ENCODE results near the gene RAB3A.

The RAB3A gene

DNA sequence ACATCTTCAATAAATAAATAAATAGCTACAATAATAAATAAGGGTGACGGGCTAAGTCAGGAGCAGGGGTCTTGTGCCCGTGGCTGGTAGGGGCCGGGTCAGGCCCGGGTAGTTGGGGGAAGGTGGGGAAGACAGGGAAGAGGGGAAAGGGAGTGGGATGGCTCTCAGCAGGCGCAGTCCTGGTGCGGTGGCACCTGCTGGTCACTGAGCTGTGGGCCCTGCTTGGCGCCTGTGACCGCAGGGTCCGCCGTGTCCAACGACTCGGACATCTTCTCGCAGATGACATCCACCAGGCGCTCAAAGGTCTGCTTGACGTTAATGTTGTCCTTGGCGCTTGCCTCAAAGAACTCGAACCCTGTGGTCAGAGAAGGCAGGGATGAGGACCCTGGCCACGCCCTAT lies 6.5 kb downstream of the RAB3A start:
- no peak for DNase-seq (ENCODE audit: low spot score)

DNA sequence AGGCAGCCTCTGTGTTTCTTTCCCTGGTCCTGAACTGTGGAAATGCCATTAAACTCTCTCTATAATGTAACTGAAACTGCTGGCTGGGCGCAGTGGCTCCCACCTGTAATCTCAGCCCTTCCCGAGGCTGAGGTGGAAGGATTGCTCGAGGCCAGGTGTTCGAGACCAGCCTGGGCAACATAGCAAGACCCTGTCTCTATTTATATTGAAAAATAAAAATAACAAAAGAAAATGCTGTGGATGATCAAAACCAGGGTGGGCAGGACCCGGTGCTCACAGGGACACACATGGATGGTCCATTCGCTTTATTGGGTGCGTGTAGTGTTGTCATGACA lies 7.4 kb downstream of the RAB3A start:
- no peak for DNase-seq (ENCODE audit: low spot score)

DNA sequence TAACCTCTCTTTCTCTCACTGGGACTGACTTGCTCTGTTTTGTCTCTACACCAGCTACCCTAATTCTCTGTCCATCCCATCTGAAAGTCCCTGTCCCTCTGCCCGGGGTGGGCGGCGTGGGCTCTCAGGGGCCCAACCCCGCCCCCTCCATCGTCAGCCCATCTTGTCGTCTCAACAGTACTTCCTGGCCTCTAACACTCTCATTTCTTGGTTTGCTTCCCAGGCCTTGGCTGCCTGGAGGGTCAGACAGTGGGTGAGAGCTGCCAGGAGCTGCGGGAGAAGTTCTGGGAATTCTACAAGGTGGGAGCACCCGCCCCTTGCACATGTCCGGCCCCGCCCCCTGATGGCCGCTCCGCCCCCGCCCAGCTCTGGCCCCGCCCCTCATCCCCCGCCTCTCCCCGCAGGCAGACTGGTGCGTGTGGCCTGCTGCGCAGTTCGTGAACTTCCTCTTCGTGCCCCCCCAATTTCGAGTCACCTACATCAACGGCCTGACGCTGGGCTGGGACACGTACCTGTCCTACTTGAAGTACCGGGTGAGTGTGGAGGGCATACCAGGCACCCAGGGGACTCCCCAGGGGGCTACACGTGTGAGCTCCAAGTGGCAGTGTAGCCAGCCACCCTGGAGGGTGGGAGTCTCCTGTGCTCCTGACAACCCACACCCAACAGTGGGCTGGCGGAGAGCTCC lies 9.1 kb downstream of the RAB3A start:
- no peak for DNase-seq (ENCODE audit: low spot score)

DNA sequence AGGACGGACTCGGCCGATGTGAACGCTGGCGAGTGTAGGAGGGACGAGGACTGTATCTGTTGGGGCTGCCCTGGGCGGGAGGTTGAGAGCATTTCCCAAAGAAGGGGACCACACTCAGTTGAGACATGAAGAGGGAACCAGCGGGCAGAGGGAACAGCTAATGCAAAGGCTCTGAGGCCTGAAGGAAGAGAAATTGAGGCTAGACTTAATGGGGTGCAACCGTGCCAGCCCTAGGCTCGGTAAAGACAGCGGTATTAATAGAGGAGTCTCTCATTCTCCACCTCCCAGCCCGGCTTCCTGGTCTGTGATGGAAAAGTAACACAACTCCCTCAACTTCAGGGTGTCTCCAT lies 9.7 kb downstream of the RAB3A start:
- DNase-seq (ENCODE audit: low spot score) = no peak

DNA sequence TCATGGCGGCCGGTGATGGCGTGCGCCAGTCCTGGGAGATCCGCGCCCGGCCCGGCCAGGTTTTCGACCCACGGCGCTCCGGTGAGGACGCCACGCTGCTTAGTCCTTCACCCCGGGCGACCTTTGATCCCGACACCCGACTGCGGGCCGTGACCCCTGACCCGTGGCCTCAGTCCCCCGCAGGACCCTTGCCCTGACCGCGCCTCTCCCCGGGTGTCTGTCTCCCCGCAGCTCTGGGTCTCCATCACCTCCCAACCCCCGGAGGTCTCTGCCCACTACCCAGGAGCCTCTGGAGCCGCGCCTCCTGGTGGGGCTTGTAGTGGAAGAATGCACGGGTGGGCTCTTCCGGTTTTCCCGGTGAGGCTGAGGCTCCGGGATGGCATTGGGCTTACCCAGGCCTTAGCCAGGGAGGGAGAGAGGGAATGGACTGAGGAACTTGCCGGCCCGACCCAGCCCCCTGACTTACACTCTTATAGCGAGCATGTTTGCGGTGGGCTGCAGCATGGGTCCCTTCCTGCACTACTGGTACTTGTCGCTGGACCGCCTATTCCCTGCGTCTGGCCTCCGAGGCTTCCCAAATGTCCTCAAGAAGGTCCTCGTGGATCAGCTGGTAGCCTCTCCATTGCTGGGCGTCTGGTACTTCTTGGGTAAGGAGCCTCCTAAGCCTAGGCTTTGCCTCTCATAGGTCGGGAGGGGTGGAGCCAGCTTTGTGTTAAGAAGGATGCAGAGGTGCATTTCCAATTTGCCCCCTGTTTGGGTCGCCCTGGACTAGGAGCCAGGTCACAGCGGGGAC lies 10.3 kb downstream of the RAB3A start:
- DNase-seq (ENCODE audit: low spot score) = no peak

DNA sequence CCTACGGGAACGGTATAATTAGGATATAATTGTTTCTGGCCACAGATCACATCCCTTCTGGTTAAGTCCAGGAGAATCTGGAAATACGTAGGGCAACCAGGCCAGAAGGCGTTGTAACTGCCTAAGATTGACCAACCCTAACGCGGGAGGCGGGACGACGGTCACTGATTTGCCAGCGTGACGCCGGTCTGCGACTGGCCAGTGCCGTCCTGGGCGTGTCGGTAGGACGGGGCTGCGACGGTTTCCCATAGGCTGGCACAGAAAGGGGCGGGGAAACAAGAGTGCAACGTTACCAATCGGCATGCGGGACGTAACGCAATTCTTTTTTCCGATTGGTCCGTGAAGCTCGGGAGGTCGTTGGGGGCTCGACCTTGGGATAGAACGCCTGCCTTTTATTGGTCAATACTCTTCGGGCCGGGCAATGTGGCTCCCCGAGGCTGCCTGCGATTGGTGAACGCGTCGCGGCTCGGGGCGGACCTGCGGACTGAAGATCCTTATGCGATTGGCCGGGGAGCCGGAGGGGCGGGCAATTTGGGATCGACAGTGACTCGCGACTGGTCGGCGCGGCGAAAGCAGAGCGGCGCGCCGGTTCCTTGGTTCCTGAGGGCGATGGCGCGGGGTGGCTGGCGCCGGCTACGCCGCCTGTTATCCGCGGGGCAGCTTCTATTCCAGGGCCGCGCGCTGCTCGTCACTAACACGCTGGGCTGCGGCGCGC lies 11.0 kb downstream of the RAB3A start, which contains the start of gene MPV17L2:
TSS of gene MPV17L2 (plus strand) at position 546 of the 715 bp plus-strand sequence. CDS start at position 610, 64 bp downstream.
- peak; percentile 100 for DNase-seq (ENCODE audit: low spot score)

DNA sequence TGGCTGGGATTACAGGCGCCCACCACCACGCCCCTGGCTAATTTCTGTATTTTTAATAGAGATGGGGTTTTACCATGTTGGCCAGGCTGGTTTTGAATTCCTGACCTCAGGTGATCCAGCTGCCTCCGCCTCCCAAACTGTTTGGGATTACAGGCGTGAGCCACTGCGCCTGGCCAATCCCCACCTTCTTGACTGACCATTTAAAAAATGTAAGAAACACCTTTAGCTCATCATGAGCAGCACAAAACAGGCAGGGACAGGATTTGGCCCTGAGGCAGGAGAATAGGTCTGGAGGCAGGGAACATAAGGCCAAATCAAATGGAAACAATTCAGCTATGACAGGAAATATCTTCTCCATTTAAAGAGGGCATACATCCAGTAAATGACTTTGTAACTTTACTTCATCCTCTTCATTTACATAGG lies 12.2 kb downstream of the RAB3A start:
- DNase-seq (ENCODE audit: low spot score) = no peak

DNA sequence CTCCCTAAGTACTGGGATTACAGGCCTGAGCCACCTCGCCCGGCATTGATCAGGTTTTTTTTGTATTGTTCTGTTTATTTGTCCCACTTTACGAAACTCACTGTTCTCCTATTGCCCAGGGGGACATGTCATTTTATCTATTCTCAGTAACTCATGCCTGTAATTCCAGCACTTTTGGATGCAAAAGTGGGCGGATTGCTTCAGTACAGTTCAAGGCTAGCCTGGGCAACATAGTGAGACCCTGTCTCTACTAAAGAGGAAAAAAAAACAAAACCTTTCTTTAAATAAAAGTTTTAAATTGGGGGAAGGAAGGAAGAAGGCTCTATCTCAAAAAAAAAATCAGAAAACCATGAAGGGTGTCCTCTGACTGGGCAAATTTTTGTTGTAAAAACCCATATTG lies 13.6 kb downstream of the RAB3A start:
- no peak for DNase-seq (ENCODE audit: low spot score)

DNA sequence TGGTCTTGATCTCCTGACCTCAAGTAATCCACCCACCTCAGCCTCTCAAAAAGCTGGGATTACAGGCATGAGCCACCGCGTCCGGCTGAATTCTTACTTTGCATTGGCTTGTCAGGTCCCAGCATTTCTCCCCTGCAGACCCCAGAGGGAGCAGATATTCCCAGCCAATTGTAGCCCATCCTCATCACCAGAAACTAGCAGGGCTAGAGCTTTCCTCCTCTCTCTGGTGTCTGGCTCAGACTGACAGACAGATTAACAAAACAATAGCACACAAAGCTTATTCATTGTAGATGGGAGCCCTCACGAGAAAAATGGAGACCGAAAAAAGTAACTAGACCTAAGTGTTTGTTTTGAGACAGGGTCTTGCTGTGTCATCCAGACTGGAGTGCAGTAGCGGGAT lies 18.3 kb downstream of the RAB3A start:
- no peak for DNase-seq (ENCODE audit: low spot score)

DNA sequence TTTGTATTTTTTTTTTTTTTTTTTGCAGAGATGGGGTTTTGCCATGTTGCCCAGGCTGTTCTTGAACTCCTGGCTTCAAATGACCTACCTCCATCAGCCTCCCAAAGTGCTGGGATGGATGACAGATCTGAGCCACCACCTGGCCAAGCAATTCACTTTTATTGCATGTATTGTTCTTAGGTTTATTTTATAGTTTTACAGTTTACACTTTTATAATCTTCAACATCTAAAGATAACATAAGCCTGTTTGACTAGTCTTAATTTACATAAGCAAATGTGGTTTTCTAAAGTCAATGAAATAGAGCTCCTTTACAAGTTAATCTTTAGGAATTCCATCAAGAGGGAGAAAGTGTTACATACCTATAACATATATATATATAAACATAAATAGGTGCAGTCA lies 20.3 kb downstream of the RAB3A start:
- DNase-seq (ENCODE audit: low spot score) = no peak

DNA sequence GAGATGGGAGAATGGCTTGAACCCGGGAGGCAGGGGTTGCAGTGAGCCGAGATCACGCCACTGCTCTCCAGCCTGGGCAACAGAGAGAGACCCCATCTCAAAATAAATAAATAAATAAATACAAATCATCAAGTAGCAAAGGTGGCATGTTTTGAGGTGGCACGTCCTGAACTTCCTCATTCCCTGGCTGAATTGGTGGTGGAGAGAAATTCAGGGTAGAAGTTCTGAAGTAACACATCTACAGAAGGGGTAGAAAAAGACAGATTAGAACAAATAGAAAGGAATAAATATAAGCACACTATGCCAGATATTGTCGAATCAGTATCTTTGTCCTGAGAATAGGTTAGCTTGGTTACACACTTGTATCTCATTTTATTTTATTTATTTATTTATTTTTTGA lies 23.9 kb downstream of the RAB3A start:
- DNase-seq (ENCODE audit: low spot score) = no peak

DNA sequence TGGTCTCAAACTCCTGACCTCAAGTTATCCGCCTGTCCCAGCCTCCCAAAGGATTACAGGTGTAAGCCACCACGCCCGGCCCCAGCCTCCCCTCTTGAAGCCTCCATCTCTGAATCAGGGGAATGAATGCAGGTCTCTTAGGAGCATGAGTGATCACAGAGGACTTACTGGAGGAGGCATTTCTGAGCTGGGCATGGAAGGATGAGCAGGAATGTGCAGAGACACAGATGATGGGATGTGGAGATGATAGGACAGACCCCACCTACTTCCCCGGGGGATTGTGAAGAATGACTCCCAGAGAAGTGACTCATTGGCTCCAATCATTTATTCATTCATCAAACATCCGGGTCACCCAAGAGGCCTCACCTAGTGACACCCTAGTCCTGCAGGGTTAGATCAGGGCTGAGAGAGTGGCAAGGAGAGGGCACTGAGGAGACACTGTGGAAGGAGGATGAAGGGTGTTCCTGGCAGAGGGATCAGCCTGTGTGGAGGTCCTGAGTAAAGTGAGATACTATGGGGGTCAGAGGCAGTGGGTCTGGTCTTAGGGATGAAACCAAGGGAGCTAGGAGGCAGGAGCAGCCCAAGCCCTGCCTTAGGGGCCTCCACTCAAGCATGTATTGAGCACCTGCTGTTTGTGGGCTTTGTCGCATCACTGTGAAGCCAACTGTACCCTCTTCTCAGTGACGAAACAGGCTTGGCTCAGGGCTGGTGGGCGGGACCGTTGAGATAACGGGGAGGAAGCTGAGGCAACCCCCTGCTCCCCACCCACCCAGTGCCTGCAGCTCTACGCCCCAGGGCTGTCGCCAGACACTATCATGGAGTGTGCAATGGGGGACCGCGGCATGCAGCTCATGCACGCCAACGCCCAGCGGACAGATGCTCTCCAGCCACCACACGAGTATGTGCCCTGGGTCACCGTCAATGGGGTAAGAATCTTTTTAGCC lies 27.2 kb downstream of the RAB3A start:
- no peak for DNase-seq (ENCODE audit: low spot score)

DNA sequence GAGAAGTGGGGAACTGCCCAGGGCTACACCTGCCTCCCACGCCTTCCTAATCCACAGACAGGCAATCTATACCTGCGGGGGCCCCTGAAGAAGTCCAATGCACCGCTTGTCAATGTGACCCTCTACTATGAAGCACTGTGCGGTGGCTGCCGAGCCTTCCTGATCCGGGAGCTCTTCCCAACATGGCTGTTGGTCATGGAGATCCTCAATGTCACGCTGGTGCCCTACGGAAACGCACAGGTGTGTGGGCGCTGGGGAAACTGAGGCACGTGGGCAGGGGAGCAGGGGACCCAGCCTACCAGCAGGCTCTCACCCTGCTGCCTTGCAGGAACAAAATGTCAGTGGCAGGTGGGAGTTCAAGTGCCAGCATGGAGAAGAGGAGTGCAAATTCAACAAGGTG lies 28.9 kb downstream of the RAB3A start:
- no peak for DNase-seq (ENCODE audit: low spot score)

DNA sequence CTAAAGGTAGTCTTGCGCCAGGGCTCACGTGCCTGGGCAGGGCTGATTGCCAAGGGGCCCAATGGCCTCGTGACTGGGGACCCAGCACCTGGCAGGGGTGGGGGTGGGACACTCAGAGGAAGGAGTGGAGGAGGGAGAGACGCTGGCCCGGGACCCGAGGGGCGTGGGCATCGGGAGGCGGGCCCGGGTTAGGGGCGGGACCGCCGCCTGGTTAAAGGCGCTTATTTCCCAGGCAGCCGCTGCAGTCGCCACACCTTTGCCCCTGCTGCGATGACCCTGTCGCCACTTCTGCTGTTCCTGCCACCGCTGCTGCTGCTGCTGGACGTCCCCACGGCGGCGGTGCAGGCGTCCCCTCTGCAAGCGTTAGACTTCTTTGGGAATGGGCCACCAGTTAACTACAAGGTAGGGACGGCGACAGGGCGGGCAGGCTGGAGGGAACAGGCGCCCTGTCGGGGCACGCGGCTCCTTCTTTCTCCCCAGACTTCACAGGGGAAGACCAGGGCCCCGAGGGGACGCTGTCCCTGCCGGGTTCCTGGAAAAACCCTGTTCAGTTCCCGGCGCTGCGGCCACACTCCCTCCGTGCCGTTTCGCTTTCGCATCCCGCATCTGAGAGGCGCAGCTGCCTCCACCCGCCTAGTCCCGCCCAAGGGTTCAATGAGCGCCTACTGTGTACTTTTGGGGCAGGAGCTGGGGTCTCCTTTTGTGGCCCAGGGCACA lies 30.1 kb downstream of the RAB3A start, which contains the start of gene IFI30:
TSS of gene IFI30 (plus strand) at position 242 of the 717 bp plus-strand sequence. CDS start at position 271, 29 bp downstream.
- DNase-seq (ENCODE audit: low spot score) = peak; percentile 59

DNA sequence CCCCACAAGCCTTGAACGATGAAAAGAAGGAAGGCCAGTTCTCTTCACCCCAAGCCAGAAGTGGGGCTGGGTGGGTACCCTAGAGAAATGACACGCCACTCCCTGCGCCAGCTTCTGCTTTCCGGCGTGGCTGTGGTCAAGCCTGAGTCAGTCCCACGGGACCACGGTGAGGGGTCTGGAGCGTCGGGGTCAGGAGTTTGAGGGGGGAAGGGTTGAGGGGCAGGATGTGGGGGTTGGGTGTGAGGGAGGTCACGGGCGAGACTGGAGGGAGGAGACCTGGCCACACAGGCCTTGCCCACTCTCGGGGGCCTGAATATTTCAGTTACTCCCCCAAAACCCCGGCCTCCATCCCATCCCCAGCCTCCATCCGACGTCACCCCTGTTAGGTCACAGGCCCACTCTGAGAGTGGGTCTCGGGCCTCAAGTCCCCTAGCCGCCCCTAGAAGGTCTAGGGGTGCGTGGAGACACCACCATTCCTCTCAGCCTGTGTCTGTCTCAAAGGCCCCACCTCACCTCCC lies 30.7 kb downstream of the RAB3A start:
- peak; percentile 19 for DNase-seq (ENCODE audit: low spot score)

DNA sequence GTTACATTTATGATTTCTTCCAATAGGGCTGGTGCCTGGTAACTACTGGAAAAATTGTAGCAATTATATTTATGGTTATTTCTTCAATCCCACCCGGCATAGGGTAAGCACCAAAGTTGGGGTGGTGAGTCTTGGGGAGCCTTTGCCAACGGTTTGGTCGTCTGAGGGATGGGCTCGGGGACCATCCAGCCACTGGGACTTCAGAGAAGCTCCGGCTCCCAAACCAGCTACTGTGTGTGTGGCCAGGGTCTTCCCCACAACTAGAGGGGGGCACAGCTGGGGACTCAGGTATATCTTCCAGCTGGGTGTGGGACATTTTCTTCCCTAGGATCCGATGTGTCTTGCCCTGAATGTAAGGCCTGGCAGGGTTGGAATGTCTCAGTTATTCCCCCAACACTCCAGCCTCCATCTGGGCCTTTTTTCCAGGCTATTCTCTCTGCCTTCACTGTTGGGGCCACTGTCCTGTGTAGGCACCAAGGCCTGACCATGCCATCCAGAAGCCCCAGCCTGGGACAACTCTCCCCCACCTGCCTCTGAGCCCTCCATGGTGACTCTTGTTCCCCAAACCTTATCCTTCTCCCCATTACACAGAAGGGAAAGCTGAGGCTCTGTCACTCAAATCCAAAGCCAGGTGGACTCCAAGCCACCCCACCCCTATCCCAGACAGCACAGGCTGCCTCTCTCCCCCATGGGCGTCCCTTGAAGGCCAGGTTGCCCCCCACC lies 31.4 kb downstream of the RAB3A start:
- no peak for DNase-seq (ENCODE audit: low spot score)

DNA sequence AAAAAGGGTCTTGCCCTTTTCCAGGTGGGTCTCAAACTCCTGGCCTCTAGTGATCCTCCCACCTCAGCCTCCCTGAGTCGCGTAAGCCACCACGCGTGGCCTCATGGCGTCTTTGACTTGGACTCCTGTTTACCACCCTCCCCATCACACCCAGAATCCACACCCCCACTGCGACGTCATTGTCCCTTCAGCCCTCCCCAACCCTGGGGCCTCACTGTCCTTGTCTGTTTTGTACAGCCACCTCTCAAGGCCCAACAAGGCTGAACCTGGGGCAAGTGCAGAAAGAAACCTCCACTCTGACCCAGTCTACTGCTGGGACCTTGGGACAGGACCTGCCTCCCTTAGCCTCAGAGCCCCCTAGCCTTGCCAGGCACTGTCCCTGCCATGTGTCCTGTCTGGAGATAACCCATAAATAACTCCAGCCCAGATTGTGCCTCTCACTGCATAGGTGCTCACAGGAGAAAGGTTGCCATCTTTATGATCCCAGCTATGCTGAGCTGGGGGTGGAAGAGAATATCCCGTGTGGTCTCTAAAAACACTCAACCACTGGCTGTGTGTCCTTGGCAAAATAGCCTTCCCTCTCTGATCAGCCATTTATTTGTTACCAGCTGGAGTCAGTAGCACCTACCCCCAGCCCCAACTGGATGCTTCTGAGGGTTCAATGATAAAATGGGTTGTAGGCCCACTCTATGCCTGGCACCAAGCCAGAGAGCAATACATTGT lies 32.1 kb downstream of the RAB3A start:
- DNase-seq (ENCODE audit: low spot score) = no peak

DNA sequence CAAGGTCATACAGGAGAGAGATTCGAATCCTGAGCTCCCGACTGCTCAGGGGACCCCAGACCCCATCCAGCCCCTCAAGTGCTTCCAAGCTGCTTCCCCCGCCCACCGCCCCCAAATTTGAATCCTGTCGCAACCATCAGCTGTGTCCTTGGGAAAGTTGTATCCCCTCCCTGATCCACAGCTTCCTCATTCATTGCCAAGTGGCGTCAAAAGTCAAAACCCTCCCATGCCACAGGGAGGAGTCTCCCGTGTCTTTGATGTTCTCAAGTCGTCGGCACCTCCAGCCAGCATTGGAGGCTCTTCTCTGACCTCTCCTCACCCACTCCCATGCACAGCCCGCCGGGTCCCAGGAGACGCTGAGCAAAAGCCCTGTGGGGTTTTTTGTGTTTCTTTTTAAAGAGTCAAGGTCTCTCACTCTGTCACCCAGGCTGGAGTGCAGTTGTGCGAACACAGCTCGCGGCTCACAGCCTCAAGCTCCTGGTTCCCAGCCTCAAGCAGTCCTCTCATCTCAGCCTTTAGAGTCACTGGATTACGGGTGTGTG lies 33.1 kb downstream of the RAB3A start:
- DNase-seq (ENCODE audit: low spot score) = no peak

DNA sequence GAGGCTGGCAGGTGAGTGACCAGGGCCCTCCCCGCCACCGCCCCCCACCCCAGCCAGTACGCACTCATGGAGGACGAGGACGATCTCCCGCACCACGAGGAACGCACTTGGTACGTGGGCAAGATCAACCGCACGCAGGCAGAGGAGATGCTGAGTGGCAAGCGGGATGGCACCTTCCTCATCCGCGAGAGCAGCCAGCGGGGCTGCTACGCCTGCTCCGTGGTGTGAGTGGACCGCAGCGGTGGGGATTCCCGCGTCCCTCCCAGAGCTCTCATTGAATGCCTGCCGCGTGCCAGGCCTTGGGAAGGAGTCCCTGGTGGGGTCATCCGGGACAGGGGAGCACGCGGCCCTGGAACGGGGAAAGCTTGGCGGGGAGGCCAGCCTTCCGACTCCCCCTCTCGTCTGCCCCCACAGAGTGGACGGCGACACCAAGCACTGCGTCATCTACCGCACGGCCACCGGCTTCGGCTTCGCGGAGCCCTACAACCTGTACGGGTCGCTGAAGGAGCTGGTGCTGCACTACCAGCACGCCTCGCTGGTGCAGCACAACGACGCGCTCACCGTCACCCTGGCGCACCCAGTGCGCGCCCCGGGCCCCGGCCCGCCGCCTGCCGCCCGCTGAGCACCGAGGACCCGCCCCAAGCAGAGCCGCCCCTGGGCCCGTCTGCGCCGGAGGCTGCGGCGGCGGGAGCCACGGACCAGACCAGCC lies 35.0 kb downstream of the RAB3A start:
- DNase-seq (ENCODE audit: low spot score) = no peak
